ENCODE results near the gene MEGF6. TPM values are rescaled to one million over a fixed set of nuclear protein-coding genes. Genes with fewer than 3 reads are reported as not detected.

MEGF6 gene
- total RNA-seq, 2 donors from 2014 or later: 4.9 to 6.8 TPM

DNA sequence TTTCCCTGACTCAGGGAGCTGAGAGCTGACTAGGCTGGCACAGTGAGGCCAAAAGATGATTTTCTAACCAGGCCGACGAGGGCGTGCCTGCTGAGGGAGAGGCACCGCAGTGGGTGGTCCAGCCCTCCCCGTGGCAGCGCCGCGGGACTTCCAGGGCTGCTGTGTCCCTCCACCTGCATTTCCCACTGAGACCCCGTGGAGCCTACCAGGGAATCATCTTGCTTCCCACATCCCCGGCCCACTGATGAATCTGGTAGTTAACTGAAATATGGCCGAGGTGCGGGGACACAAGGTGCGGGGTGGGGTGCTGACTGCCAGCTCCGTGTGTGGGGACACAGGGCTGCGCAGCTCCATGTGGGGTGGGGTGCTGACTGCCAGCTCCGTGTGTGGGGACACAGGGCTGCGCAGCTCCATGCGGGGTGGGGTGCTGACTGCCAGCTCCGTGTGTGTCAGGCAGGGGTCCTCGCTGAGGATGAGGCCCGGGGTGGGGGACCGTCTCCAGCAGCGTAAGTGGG lies 28.1 kb upstream of the MEGF6 start:
- no peak overlapping the region for H3K4me3 Mint-ChIP-seq
- no peak for ATAC-seq (replicated peaks in 1 of 2)
- H3K27ac Mint-ChIP-seq: no peak overlapping the region
- no peak for DNase-seq
- no peaks in the 10 kb centered on the region for H3K4me1 Mint-ChIP-seq (ENCODE audit: low read depth)
- peaks cover 5% of the 10 kb centered on the region in 2 donors for H3K36me3 Mint-ChIP-seq (ENCODE audit: insufficient read depth in 2 of 2)
- no peaks in the 10 kb centered on the region for H3K9me3 Mint-ChIP-seq
- H3K27me3 Mint-ChIP-seq (ENCODE audit: low read depth): no peaks in the 10 kb centered on the region

DNA sequence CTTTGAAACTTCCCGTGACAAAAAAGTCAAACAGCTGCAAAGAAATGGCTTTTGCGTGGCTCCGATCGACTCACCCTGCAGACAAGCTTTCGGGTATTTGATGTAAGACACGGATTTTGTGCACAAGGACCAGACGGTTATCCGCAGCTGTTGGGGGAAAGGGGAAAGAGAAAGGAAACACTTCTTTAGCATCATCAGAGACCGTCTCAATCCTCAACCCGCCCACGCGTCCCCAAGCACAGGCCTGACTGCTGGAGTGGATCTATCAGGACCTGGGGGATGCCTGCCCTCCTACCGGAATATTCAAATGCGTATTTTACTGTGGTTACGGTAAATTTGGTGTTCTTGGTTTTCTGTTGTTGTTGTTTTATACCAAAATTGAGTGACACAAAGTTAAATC lies 27.4 kb upstream of the MEGF6 start:
- H3K4me3 Mint-ChIP-seq: no peak overlapping the region
- H3K27ac Mint-ChIP-seq: no peak overlapping the region
- peaks cover 5 to 6% of the 10 kb centered on the region in 2 donors for H3K36me3 Mint-ChIP-seq (ENCODE audit: insufficient read depth in 2 of 2)
- H3K9me3 Mint-ChIP-seq: no peaks in the 10 kb centered on the region
- DNase-seq (no peak), ATAC-seq (replicated peaks in 1 of 2) (no peak)
- H3K4me1 Mint-ChIP-seq (ENCODE audit: low read depth): no peaks in the 10 kb centered on the region
- H3K27me3 Mint-ChIP-seq (ENCODE audit: low read depth): no peaks in the 10 kb centered on the region

DNA sequence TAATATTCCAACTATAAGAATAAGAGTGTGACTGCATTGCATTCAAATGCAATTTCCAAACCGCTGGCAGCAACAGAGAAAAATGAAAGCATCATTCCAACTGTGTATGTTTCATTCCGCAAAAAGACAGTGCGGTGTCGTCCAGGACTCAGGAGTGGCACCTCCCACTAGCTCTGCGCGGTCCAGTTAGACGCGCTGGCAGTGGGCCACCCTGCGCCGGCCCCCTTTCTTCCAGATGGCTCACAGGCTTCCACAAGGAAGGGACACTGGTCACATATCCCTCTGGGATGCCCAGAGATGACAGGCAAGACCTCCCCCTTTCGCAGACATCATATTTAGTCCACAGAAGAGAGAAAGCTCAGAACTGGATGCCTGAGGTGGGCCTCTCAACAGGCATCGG lies 26.7 kb upstream of the MEGF6 start:
- no peak overlapping the region for H3K27ac Mint-ChIP-seq
- H3K9me3 Mint-ChIP-seq: no peaks in the 10 kb centered on the region
- no peaks in the 10 kb centered on the region for H3K27me3 Mint-ChIP-seq (ENCODE audit: low read depth)
- ATAC-seq (replicated peaks in 1 of 2): no peak
- H3K4me3 Mint-ChIP-seq: no peak overlapping the region
- no peak for DNase-seq
- peaks cover 5 to 6% of the 10 kb centered on the region in 2 donors for H3K36me3 Mint-ChIP-seq (ENCODE audit: insufficient read depth in 2 of 2)
- no peaks in the 10 kb centered on the region for H3K4me1 Mint-ChIP-seq (ENCODE audit: low read depth)

DNA sequence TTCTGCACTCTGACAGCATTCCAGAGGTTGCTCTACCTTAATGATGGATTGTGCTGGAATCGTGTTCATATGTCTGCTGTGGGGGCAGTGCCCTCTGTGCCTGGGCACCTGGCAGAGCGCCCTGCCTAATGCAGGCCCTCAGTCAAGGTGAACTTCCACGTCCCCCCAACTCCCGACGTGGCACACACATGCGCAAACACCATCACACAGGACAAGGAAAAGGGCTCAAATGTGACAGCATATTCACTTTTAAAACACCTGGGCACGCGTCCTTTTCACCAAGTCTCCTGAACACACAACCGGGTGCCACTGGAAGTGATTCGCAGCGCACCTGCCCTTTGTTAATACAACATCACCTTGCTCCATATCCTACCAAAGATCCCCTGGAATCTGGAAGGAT lies 25.2 kb upstream of the MEGF6 start:
- no peaks in the 10 kb centered on the region for H3K9me3 Mint-ChIP-seq
- H3K36me3 Mint-ChIP-seq (ENCODE audit: insufficient read depth in 2 of 2): peaks cover 3 to 5% of the 10 kb centered on the region in 2 donors
- no peak overlapping the region for H3K4me3 Mint-ChIP-seq
- H3K27me3 Mint-ChIP-seq (ENCODE audit: low read depth): no peaks in the 10 kb centered on the region
- no peak for ATAC-seq (replicated peaks in 1 of 2)
- H3K4me1 Mint-ChIP-seq (ENCODE audit: low read depth): no peaks in the 10 kb centered on the region
- H3K27ac Mint-ChIP-seq: no peak overlapping the region
- DNase-seq: no peak

DNA sequence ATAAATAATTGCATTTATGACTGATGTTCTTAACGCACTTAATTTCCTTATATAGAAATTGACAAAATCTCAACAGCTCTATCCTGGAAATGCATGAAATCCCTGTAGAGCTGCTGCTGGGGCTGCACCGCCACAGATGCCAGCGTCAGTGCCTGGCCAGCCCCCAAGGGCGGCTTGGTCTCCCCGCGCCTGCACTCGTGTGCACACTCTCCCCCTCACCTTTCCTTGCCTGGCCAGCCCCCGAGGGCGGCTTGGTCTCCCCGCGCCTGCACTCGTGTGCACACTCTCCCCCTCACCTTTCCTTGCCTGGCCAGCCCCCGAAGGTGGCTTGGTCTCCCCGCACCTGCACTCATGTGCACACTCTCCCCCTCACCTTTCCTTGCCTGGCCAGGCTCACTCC lies 24.8 kb upstream of the MEGF6 start:
- Mint-ChIP-seq H3K27me3 (ENCODE audit: low read depth) (no peaks in the 10 kb centered on the region), H3K27ac (no peak overlapping the region), H3K4me1 (ENCODE audit: low read depth) (no peaks in the 10 kb centered on the region), H3K9me3 (no peaks in the 10 kb centered on the region), H3K36me3 (ENCODE audit: insufficient read depth in 2 of 2) (peaks cover 3 to 5% of the 10 kb centered on the region in 2 donors), H3K4me3 (no peak overlapping the region)
- DNase-seq: no peak
- ATAC-seq (replicated peaks in 1 of 2): no peak

DNA sequence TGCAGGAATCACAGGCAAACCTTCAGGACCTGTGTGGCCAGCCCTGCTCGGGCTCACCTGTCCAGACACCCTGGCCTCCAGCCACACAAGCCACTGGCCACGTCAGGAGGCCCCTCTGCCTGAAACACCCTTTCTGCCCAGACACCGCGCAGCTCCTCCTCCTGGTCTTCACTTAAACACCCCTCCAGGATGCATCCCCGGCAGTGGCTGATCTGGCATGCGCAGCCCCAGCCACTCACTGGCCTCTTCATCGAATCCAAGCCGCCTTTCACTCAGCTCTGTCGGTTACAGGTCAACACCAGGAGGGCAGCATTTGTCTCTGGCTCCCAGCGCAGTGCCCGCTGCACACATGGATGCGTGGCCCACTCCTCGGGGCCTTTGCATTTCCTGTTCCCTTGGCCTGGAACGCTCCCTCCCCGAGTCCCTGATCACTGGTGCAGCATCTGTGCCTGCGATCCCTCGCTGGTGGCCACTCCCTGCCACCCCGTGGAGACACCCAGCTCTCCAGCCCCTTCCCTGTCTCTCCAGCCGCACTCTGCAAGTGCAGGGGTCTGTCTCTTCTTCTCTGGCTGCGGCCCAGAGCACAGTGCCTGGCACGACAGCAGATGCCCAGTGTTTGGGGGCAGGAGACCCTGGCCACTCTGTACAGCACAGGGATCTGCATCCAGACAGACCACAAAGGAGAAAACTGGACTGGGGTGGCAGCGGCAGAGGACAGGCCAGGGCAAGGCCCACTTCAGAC lies 22.9 kb upstream of the MEGF6 start:
- H3K27ac Mint-ChIP-seq: no peak overlapping the region
- no peaks in the 10 kb centered on the region for H3K9me3 Mint-ChIP-seq
- peaks cover 3 to 7% of the 10 kb centered on the region in 2 donors for H3K36me3 Mint-ChIP-seq (ENCODE audit: insufficient read depth in 2 of 2)
- no peak overlapping the region for H3K4me3 Mint-ChIP-seq
- no peaks in the 10 kb centered on the region for H3K27me3 Mint-ChIP-seq (ENCODE audit: low read depth)
- ATAC-seq (replicated peaks in 1 of 2) (no peak), DNase-seq (no peak)
- no peaks in the 10 kb centered on the region for H3K4me1 Mint-ChIP-seq (ENCODE audit: low read depth)

- no peak for ATAC-seq (replicated peaks in 1 of 2)
- no peak overlapping the region for H3K27ac Mint-ChIP-seq
- no peaks in the 10 kb centered on the region for H3K4me1 Mint-ChIP-seq (ENCODE audit: low read depth)
- H3K9me3 Mint-ChIP-seq: no peaks in the 10 kb centered on the region
- H3K36me3 Mint-ChIP-seq (ENCODE audit: insufficient read depth in 2 of 2): peaks cover 1 to 7% of the 10 kb centered on the region in 2 donors
- H3K27me3 Mint-ChIP-seq (ENCODE audit: low read depth): no peaks in the 10 kb centered on the region
- H3K4me3 Mint-ChIP-seq: no peak overlapping the region
- no peak for DNase-seq
These were observed 22.2 kb upstream of the MEGF6 start for GRCh38 chr1:3633344-3634058.

- H3K27me3 Mint-ChIP-seq (ENCODE audit: low read depth): no peaks in the 10 kb centered on the region
These were observed 21.5 kb upstream of the MEGF6 start for GRCh38 chr1:3632716-3633343.

GRCh38 chr1:3632298-3632697 lies 21.0 kb upstream of the MEGF6 start:
- no peak overlapping the region for H3K27ac Mint-ChIP-seq
- no peaks in the 10 kb centered on the region for H3K27me3 Mint-ChIP-seq (ENCODE audit: low read depth)

More at GRCh38 chr1:3632716-3633343, 21.5 kb upstream of the MEGF6 start:
- Mint-ChIP-seq H3K4me3 (no peak overlapping the region), H3K27ac (no peak overlapping the region), H3K9me3 (no peaks in the 10 kb centered on the region), H3K36me3 (ENCODE audit: insufficient read depth in 2 of 2) (peaks cover 1 to 7% of the 10 kb centered on the region in 2 donors), H3K4me1 (ENCODE audit: low read depth) (no peaks in the 10 kb centered on the region)
- ATAC-seq (replicated peaks in 1 of 2): no peak
- DNase-seq: no peak

DNA sequence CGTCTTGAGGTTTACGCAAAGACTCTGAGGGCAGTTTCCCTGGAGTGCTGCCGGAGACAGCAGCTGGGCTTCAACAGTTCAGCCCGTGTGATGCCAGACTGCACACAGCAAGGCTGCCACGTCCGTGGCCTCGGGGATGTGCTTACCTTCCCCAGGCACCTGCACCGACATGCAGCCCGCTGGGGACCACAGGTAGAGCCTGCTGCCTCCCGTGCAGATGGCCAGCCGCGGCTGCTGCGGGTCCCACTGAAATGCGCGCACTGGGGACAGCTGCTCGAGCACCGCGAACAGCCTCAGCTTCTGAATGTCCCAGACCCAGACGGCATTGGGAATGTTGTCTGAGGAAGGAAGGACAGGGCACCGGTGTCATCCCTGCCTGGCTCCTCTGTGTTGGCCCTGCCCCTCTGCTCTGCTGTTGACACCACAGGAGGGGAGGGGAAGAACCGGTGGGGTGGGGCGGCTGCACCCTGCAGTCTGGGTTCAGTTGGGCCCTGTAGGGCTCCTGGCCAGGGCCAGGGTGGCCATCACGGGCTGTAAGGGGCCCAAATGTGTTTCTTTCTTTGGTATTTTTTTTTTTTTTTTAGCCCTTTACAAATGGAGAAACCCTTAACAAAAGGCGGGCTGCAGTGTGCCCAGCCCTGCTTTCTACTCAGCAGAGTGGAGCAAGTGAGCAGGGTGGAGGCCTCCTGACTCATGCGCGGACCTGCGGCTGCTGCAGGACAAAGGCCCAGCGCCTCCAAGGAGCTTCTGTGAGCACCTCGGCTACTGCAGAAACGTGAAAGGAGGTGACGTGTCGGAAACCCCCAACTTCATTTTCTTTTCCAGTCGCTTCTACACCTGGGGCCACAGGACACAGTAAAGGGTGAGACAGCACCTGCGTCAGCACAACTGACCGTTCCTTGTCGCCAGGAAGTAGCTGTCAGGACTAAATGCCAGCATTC lies 20.3 kb upstream of the MEGF6 start:
- Mint-ChIP-seq H3K4me3 (no peak overlapping the region), H3K27ac (no peak overlapping the region), H3K36me3 (ENCODE audit: insufficient read depth in 2 of 2) (peaks cover 1 to 5% of the 10 kb centered on the region in 2 donors), H3K27me3 (ENCODE audit: low read depth) (no peaks in the 10 kb centered on the region), H3K4me1 (ENCODE audit: low read depth) (no peaks in the 10 kb centered on the region), H3K9me3 (no peaks in the 10 kb centered on the region)
- no peak for DNase-seq
- no peak for ATAC-seq (replicated peaks in 1 of 2)

More at GRCh38 chr1:3632298-3632697, 21.0 kb upstream of the MEGF6 start:
- H3K4me1 Mint-ChIP-seq (ENCODE audit: low read depth): no peaks in the 10 kb centered on the region
- DNase-seq (no peak), ATAC-seq (replicated peaks in 1 of 2) (no peak)
- H3K4me3 Mint-ChIP-seq: no peak overlapping the region
- H3K9me3 Mint-ChIP-seq: no peaks in the 10 kb centered on the region
- peaks cover 1 to 7% of the 10 kb centered on the region in 2 donors for H3K36me3 Mint-ChIP-seq (ENCODE audit: insufficient read depth in 2 of 2)

- no peak for DNase-seq
- no peak for ATAC-seq (replicated peaks in 1 of 2)
- Mint-ChIP-seq H3K4me1 (ENCODE audit: low read depth) (peaks cover 5% of the 10 kb centered on the region), H3K36me3 (ENCODE audit: insufficient read depth in 2 of 2) (peaks cover 0 to 5% of the 10 kb centered on the region in 2 donors), H3K27me3 (ENCODE audit: low read depth) (no peaks in the 10 kb centered on the region), H3K9me3 (no peaks in the 10 kb centered on the region), H3K4me3 (no peak overlapping the region), H3K27ac (no peak overlapping the region)
These were observed 19.6 kb upstream of the MEGF6 start for GRCh38 chr1:3630914-3631313.

DNA sequence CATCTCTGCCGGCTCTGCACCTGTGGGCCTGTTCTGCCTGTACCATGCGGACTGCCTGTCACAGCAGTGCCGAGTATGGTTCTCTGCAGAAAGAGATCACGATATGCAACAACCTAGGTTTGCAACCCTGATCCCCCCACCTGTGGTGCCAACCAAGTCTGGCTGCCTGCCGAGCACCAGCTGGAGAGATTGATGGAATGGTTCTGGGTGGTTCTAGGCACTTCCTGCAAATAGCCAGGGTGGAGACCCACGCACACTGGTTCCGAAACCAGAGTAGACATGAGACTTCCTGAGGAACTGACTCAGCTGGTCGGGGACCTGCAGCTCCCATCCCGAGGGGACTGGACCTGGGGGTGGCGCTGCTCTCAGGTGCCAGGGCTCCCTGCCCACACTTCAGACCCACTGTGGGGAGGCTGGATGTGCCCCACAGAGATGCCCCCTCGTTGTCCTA lies 18.9 kb upstream of the MEGF6 start:
- peaks cover 8% of the 10 kb centered on the region for H3K4me1 Mint-ChIP-seq (ENCODE audit: low read depth)
- no peak overlapping the region for H3K4me3 Mint-ChIP-seq
- H3K27me3 Mint-ChIP-seq (ENCODE audit: low read depth): no peaks in the 10 kb centered on the region
- ATAC-seq (replicated peaks in 1 of 2): no peak
- H3K36me3 Mint-ChIP-seq (ENCODE audit: insufficient read depth in 2 of 2): peaks cover 0 to 5% of the 10 kb centered on the region in 2 donors
- DNase-seq: no peak
- H3K27ac Mint-ChIP-seq: no peak overlapping the region
- no peaks in the 10 kb centered on the region for H3K9me3 Mint-ChIP-seq

Data from activated T-cell treated with anti-CD3 and anti-CD28 coated beads, Interleukin-2, amount 50 U/mL, for 72 hours (primary cell).